WTC11 (cell line): ENCODE results near the gene MCRIP2. TPM values are rescaled to one million over a fixed set of nuclear protein-coding genes. Genes with fewer than 3 reads are reported as not detected.

Experiments
- ATAC-seq: fragments of 200-7000 bp; cut with Tn5 transposase; 2 replicates; pipeline ENCODE4 v1.10.0; 2021; ENCODE audit warnings: mild to moderate bottlenecking, moderate library complexity
- CTCF ChIA-PET: fragments of 300-600 bp; sonication (Branson Sonifier 250); formaldehyde crosslinking; loops from one replicate; lab custom pipeline; 2021; ENCODE audit warnings: antibody characterized with exemption; lab: Charles Lee
- POLR2A ChIA-PET: fragments of 350-600 bp; sonication (Branson Sonifier 250); formaldehyde crosslinking; loops from one replicate; lab custom pipeline; 2021; ENCODE audit warnings: antibody characterized with exemption; lab: Charles Lee
- DNase-seq: peaks from one replicate; pipeline ENCODE4 v3.0.0; 2021; ENCODE audit warnings: low spot score
- H3K27ac Mint-ChIP-seq: 2 replicates; pipeline ENCODE4 v1.8.0; 2021; ENCODE audit warnings: mixed read lengths
- H3K27me3 Mint-ChIP-seq: 2 replicates; pipeline ENCODE4 v1.8.0; 2021; ENCODE audit warnings: low read depth, mild to moderate bottlenecking, moderate library complexity, mixed read lengths
- H3K36me3 Mint-ChIP-seq: 2 replicates; pipeline ENCODE4 v1.8.0; 2021; ENCODE audit warnings: mixed read lengths
- H3K4me1 Mint-ChIP-seq: 2 replicates; pipeline ENCODE4 v1.8.0; 2022; ENCODE audit warnings: mixed read lengths
- H3K4me3 Mint-ChIP-seq: 2 replicates; pipeline ENCODE4 v1.8.0; 2021; ENCODE audit warnings: mild to moderate bottlenecking, moderate library complexity, mixed read lengths
- H3K9me3 Mint-ChIP-seq: 2 replicates; pipeline ENCODE4 v1.8.0; 2021; ENCODE audit warnings: mixed read lengths
- ETV6 ChIP-seq: sonication (generic); formaldehyde crosslinking; IDR thresholded peaks from 2 replicates; pipeline ENCODE4 v1.8.1; 2022; ENCODE audit warnings: mild to moderate bottlenecking, missing genetic modification reagents
- GABPB1 ChIP-seq: sonication (generic); formaldehyde crosslinking; IDR thresholded peaks from 2 replicates; pipeline ENCODE4 v1.8.1; 2023; ENCODE audit warnings: mild to moderate bottlenecking, missing genetic modification reagents
- IRF2 ChIP-seq: sonication (generic); formaldehyde crosslinking; IDR thresholded peaks from 2 replicates; pipeline ENCODE4 v1.8.0; 2022; ENCODE audit warnings: low read depth, missing genetic modification reagents, borderline replicate concordance
- KAT7 ChIP-seq: sonication (generic); formaldehyde crosslinking; IDR thresholded peaks from 2 replicates; pipeline ENCODE4 v1.8.1; 2023; ENCODE audit warnings: missing genetic modification reagents, mild to moderate bottlenecking, borderline replicate concordance
- NFATC4 ChIP-seq: fragments of 250-450 bp; sonication (Bioruptor Pico); IDR thresholded peaks from 2 replicates; pipeline ENCODE4 v1.9.0; 2021; ENCODE audit warnings: mild to moderate bottlenecking
- NR1H2 ChIP-seq: sonication (generic); formaldehyde crosslinking; IDR thresholded peaks from 2 replicates; pipeline ENCODE4 v1.9.0; 2021; ENCODE audit warnings: mild to moderate bottlenecking, moderate library complexity, missing genetic modification reagents
- SMAD3 ChIP-seq: sonication (generic); formaldehyde crosslinking; IDR thresholded peaks from 2 replicates; pipeline ENCODE4 v1.8.0; 2022; ENCODE audit warnings: missing genetic modification reagents, mild to moderate bottlenecking, borderline replicate concordance
- SP1 ChIP-seq: sonication (generic); formaldehyde crosslinking; conservative IDR thresholded peaks from 2 replicates; pipeline ENCODE4 v1.8.1; 2022; ENCODE audit warnings: missing genetic modification reagents
- TEAD1 ChIP-seq: sonication (generic); formaldehyde crosslinking; IDR thresholded peaks from 2 replicates; pipeline ENCODE4 v1.8.0; 2022; ENCODE audit warnings: mild to moderate bottlenecking, missing genetic modification reagents
- ZBTB21 ChIP-seq: sonication (generic); formaldehyde crosslinking; IDR thresholded peaks from 2 replicates; pipeline ENCODE4 v1.8.1; 2023; ENCODE audit warnings: mild to moderate bottlenecking, missing genetic modification reagents, borderline replicate concordance
- ZNF232 ChIP-seq: sonication (generic); formaldehyde crosslinking; IDR thresholded peaks from 2 replicates; pipeline ENCODE4 v1.8.0; 2022; ENCODE audit warnings: mild to moderate bottlenecking, missing genetic modification reagents
- ZNF416 ChIP-seq: fragments of 250-450 bp; sonication (Bioruptor Pico); IDR thresholded peaks from 2 replicates; pipeline ENCODE4 v1.9.0; 2021; ENCODE audit warnings: mild to moderate bottlenecking, inconsistent platforms
- ZNF671 ChIP-seq: fragments of 250-450 bp; sonication (Bioruptor Pico); IDR thresholded peaks from 2 replicates; pipeline ENCODE4 v1.8.0; 2021; ENCODE audit warnings: mild to moderate bottlenecking
- total RNA-seq: library from RNA; stranded (reverse); gene quantifications from 3 replicates; pipeline ENCODE4 v1.2.3, GENCODE V29; 2021
- TF ChIP-seq, protein P1 (sequence below): fragments of 250-450 bp; sonication (Bioruptor Pico); IDR thresholded peaks from 2 replicates; pipeline ENCODE4 v1.9.0; 2021; ENCODE audit warnings: moderate library complexity, mild to moderate bottlenecking, inconsistent platforms, borderline replicate concordance
- TF ChIP-seq, protein P2 (sequence below): sonication (generic); formaldehyde crosslinking; IDR thresholded peaks from 2 replicates; pipeline ENCODE4 v1.8.0; 2022; ENCODE audit warnings: mild to moderate bottlenecking, missing genetic modification reagents
- TF ChIP-seq, protein P3 (sequence below): fragments of 250-450 bp; sonication (Bioruptor Pico); IDR thresholded peaks from 2 replicates; pipeline ENCODE4 v1.9.0; 2021; ENCODE audit warnings: mild to moderate bottlenecking
- TF ChIP-seq, protein P4 (sequence below): sonication (generic); formaldehyde crosslinking; IDR thresholded peaks from 2 replicates; pipeline ENCODE4 v1.8.0; 2022; ENCODE audit warnings: mild to moderate bottlenecking, missing genetic modification reagents
- TF ChIP-seq, protein P5 (sequence below): sonication (generic); formaldehyde crosslinking; IDR thresholded peaks from 2 replicates; pipeline ENCODE4 v1.8.1; 2023; ENCODE audit warnings: mild to moderate bottlenecking, missing genetic modification reagents, borderline replicate concordance

The MCRIP2 gene
- total RNA-seq, 1 experiment from 2014 or later: 63.3 TPM

DNA sequence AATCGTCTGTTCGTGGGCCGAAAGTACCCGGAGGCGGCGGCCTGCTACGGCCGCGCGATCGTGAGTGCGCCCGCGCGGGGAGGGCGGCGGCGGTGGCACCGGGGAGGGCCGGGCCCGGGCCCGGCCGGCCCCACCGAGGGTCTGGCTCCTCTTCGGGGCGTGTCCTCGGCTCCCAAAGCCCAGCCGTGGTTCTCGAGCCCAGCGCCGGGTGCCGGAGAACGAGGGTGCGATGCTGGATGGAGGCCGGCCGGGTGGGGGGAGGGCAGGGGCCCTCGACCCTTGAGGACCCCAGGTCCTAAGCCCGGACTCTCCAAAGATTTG, 39.0 kb downstream of the MCRIP2 start:
- no peak for DNase-seq
- Mint-ChIP-seq H3K27ac (no peak overlapping the region), H3K27me3 (no peaks in the 10 kb centered on the region)
- TF ChIP-seq, protein P1, sequence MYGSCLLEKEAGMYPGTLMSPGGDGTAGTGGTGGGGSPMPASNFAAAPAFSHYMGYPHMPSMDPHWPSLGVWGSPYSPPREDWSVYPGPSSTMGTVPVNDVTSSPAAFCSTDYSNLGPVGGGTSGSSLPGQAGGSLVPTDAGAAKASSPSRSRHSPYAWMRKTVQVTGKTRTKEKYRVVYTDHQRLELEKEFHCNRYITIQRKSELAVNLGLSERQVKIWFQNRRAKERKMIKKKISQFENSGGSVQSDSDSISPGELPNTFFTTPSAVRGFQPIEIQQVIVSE (CRISPR knock-in tag): no peak
- TF ChIP-seq, protein P2, sequence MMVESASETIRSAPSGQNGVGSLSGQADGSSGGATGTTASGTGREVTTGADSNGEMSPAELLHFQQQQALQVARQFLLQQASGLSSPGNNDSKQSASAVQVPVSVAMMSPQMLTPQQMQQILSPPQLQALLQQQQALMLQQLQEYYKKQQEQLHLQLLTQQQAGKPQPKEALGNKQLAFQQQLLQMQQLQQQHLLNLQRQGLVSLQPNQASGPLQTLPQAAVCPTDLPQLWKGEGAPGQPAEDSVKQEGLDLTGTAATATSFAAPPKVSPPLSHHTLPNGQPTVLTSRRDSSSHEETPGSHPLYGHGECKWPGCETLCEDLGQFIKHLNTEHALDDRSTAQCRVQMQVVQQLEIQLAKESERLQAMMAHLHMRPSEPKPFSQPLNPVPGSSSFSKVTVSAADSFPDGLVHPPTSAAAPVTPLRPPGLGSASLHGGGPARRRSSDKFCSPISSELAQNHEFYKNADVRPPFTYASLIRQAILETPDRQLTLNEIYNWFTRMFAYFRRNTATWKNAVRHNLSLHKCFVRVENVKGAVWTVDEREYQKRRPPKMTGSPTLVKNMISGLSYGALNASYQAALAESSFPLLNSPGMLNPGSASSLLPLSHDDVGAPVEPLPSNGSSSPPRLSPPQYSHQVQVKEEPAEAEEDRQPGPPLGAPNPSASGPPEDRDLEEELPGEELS (CRISPR knock-in tag): no peak
- TF ChIP-seq ZNF671 (CRISPR knock-in tag) (no peak), ZNF416 (CRISPR knock-in tag) (no peak), IRF2 (CRISPR knock-in tag) (no peak), SMAD3 (CRISPR knock-in tag) (no peak), ZBTB21 (CRISPR knock-in tag) (no peak)
- TF ChIP-seq, protein P3, sequence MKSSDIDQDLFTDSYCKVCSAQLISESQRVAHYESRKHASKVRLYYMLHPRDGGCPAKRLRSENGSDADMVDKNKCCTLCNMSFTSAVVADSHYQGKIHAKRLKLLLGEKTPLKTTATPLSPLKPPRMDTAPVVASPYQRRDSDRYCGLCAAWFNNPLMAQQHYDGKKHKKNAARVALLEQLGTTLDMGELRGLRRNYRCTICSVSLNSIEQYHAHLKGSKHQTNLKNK (CRISPR knock-in tag): no peak
- TF ChIP-seq, protein P4, sequence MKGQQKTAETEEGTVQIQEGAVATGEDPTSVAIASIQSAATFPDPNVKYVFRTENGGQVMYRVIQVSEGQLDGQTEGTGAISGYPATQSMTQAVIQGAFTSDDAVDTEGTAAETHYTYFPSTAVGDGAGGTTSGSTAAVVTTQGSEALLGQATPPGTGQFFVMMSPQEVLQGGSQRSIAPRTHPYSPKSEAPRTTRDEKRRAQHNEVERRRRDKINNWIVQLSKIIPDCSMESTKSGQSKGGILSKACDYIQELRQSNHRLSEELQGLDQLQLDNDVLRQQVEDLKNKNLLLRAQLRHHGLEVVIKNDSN (CRISPR knock-in tag): no peak
- TF ChIP-seq, protein P5, sequence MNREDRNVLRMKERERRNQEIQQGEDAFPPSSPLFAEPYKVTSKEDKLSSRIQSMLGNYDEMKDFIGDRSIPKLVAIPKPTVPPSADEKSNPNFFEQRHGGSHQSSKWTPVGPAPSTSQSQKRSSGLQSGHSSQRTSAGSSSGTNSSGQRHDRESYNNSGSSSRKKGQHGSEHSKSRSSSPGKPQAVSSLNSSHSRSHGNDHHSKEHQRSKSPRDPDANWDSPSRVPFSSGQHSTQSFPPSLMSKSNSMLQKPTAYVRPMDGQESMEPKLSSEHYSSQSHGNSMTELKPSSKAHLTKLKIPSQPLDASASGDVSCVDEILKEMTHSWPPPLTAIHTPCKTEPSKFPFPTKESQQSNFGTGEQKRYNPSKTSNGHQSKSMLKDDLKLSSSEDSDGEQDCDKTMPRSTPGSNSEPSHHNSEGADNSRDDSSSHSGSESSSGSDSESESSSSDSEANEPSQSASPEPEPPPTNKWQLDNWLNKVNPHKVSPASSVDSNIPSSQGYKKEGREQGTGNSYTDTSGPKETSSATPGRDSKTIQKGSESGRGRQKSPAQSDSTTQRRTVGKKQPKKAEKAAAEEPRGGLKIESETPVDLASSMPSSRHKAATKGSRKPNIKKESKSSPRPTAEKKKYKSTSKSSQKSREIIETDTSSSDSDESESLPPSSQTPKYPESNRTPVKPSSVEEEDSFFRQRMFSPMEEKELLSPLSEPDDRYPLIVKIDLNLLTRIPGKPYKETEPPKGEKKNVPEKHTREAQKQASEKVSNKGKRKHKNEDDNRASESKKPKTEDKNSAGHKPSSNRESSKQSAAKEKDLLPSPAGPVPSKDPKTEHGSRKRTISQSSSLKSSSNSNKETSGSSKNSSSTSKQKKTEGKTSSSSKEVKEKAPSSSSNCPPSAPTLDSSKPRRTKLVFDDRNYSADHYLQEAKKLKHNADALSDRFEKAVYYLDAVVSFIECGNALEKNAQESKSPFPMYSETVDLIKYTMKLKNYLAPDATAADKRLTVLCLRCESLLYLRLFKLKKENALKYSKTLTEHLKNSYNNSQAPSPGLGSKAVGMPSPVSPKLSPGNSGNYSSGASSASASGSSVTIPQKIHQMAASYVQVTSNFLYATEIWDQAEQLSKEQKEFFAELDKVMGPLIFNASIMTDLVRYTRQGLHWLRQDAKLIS (CRISPR knock-in tag): no peak
- TF ChIP-seq, all 79 proteins: peak for 0
- Mint-ChIP-seq H3K9me3 (no peaks in the 10 kb centered on the region), H3K36me3 (peaks cover 20% of the 10 kb centered on the region), H3K4me1 (peaks cover 24% of the 10 kb centered on the region), H3K4me3 (peak overlapping the region; percentile 76)
- ChIA-PET POLR2A (interaction anchor here (0.9 to 1.9 kb wide), 3 partner anchors 10 to 39 kb away, joined by 3 to 5 read pairs (median 3); partner anchors contain the start of gene WDR24), CTCF (interaction anchor here (0.9 to 3.1 kb wide), 6 partner anchors 8 to 101 kb away, joined by 3 to 21 read pairs (median 5); partner anchors contain the start of gene RHOT2)
- ATAC-seq: no peak

DNA sequence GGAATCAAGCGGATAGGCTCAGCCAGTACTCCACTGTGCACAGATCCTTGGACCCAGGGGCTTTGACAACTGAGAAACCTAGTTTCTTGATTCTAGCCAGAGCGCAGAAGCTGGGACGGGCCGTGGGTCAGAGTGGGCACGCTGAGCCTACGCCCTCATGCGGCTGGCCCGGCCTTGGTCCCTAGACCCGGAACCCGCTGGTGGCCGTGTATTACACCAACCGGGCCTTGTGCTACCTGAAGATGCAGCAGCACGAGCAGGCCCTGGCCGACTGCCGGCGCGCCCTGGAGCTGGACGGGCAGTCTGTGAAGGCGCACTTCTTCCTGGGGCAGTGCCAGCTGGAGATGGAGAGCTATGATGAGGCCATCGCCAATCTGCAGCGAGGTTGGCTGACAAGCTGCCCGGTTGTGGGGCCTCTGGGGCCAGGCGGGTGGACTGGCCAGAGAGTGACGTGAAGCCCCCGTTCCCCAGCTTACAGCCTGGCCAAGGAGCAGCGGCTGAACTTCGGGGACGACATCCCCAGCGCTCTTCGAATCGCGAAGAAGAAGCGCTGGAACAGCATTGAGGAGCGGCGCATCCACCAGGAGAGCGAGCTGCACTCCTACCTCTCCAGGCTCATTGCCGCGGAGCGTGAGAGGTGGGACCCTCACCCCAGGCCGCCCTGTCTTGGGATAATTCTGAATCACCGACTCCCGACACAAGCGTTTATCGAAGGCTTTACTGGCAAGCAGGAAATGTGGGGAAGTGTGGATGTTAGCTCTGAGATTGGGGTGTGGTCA, 39.5 kb downstream of the MCRIP2 start:
- H3K27ac Mint-ChIP-seq: peak overlapping the region; percentile 57; the same call in 1 of the 2 replicates
- CTCF ChIA-PET: interaction anchor here (0.7 to 3.1 kb wide), 8 partner anchors 13 to 102 kb away, joined by 3 to 21 read pairs (median 4); partner anchors contain the start of gene RHOT2
- POLR2A ChIA-PET: interaction anchor here (0.9 to 1.1 kb wide), 2 partner anchors 9 to 39 kb away, joined by 3 read pairs; partner anchors contain the start of gene WDR24
- H3K4me3 Mint-ChIP-seq: peak overlapping the region; percentile 76
- 0 out of 2 replicates have a peak, but pooled peaks have one; percentile 0 for ATAC-seq
- peaks cover 24% of the 10 kb centered on the region for H3K36me3 Mint-ChIP-seq
- DNase-seq: no peak
- TF ChIP-seq GABPB1: 0 out of 2 replicates have a peak, but pooled peaks have one; percentile 23
- TF ChIP-seq SP1 (CRISPR knock-in tag): 0 out of 2 replicates have a peak, but pooled peaks have one; percentile 13
- TF ChIP-seq KAT7 (CRISPR knock-in tag): peak; percentile 16; the same call in 1 of the 2 replicates
- TF ChIP-seq, protein P2 (CRISPR knock-in tag): 0 out of 2 replicates have a peak, but pooled peaks have one; percentile 19
- TF ChIP-seq NR1H2 (CRISPR knock-in tag): no peak
- no peak for TF ChIP-seq ZNF232 (CRISPR knock-in tag)
- no peak for TF ChIP-seq NFATC4 (CRISPR knock-in tag)
- TF ChIP-seq ETV6 (CRISPR knock-in tag): 0 out of 2 replicates have a peak, but pooled peaks have one; percentile 37
- 0 out of 2 replicates have a peak, but pooled peaks have one; percentile 5 for TF ChIP-seq TEAD1 (CRISPR knock-in tag)
- peaks cover 24% of the 10 kb centered on the region for H3K4me1 Mint-ChIP-seq
- no peaks in the 10 kb centered on the region for H3K9me3 Mint-ChIP-seq
- H3K27me3 Mint-ChIP-seq: no peaks in the 10 kb centered on the region
